ENCODE data around the gene MCHR1. TPM values are rescaled to one million over a fixed set of nuclear protein-coding genes. Genes with fewer than 3 reads are reported as not detected.

The MCHR1 gene
- total and polyA plus RNA-seq, 2 of the 13 experiments (the other 11 are each of a cell fraction or from before 2014, with no cell fraction given), result 0.40 to 0.83 TPM

- H4K20me1 ChIP-seq (ENCODE audit: insufficient read depth, low read length), result no peaks in the 10 kb centered on the region
- intact Hi-C loops (cut with micrococcal nuclease; ENCODE audit: unreplicated experiment) (no loop called here), in situ Hi-C loops (cut with HindIII; ENCODE audit: extremely low pct_ligation_motif_present, low pct_unique_long_range_greater_than_20kb) (no loop called here)
- BruUV-seq (replicated peaks), result no TSS peak
- H2AFZ ChIP-seq (ENCODE audit: low read length), result no peak overlapping the region
- no peak for FAIRE-seq
- ATAC-seq, result no peak
- no peaks in the 10 kb centered on the region for H3K9me3 ChIP-seq (ENCODE audit: low read length)
- H3K4me3 ChIP-seq (replicated peaks in 1 of 3; ENCODE audit: insufficient read depth in 1 of 3, low read depth in 2 of 3, low read length in 3 of 3), result no peak overlapping the region
- no peak for TF ChIP-seq SRSF9 (IDR thresholded peaks at IDR 0.05; ENCODE audit: borderline replicate concordance, insufficient read depth, low read depth, low read length, poor library complexity, severe bottlenecking)
- no peak for TF ChIP-seq ZNF749 (CRISPR knock-in tag; IDR thresholded peaks at IDR 0.05; ENCODE audit: borderline replicate concordance)
- no peak for TF ChIP-seq NFE2 (CRISPR knock-in tag; IDR thresholded peaks at IDR 0.05)
- TF ChIP-seq CCDC6 (CRISPR knock-in tag; IDR thresholded peaks at IDR 0.05), result no peak
- no peak for TF ChIP-seq ZNF709 (CRISPR knock-in tag; IDR thresholded peaks at IDR 0.05)
- TF ChIP-seq ATF6 (CRISPR knock-in tag; conservative IDR thresholded peaks at IDR 0.05), result no peak
- TF ChIP-seq ZNF589 (CRISPR knock-in tag; conservative IDR thresholded peaks at IDR 0.05), result no peak
- TF ChIP-seq SOX6 (IDR thresholded peaks at IDR 0.05), result no peak
- no peak for TF ChIP-seq SOX6 (CRISPR knock-in tag; IDR thresholded peaks at IDR 0.05)
- ChIA-PET POLR2A (interaction anchor here (1.2 kb wide), 1 partner anchor 15 kb away, joined by 3 read pairs; no protein-coding TSS in a partner anchor), CTCF (ENCODE audit: low intra/inter-chr PET ratio, low total read pairs) (no interaction called here)
- no peak for DNase-seq (ENCODE audit: low spot score)
- no peak overlapping the region for H3K27ac ChIP-seq (ENCODE audit: extremely low read length, insufficient read depth, low read length)
- H3K4me2 ChIP-seq (ENCODE audit: low read depth, low read length), result no peak overlapping the region
- H3K79me2 ChIP-seq (ENCODE audit: insufficient read depth, low read length), result no peaks in the 10 kb centered on the region
- H3K27me3 ChIP-seq (ENCODE audit: control insufficient read depth in 1 of 2, insufficient read depth in 2 of 2, low read length in 2 of 2), result no peaks in the 10 kb centered on the region; a peak in 1 of 5 replicates
- 87% methylated on average over 6 of the region's 6 CpGs for WGBS (ENCODE audit: low lambda C conversion rate)
- no peaks in the 10 kb centered on the region for H3K36me3 ChIP-seq (replicated peaks in 1 of 2; ENCODE audit: control insufficient read depth in 1 of 2, insufficient read depth in 2 of 2, low read length in 2 of 2)
- no peak overlapping the region for H3K9ac ChIP-seq (ENCODE audit: insufficient read depth, low read depth, low read length)
- peaks cover 23% of the 10 kb centered on the region for H3K4me1 ChIP-seq (ENCODE audit: insufficient read depth, low read length)
These were observed 50.0 kb downstream of the MCHR1 start for GRCh38 chr22:40729284-40729683.

Other genes with a start within 250 kb of the MCHR1 start
- gene MRTFA, start 42.8 kb upstream of the MCHR1 start, total RNA-seq (2016; rRNA removed; fragmentation: Illumina TruSeq; extraction: Trizol), result 8.2 and 9.9 TPM in 2 replicates
- gene MRTFA, start 42.8 kb upstream of the MCHR1 start, polyA plus RNA-seq (2011; rRNA removed), result 2.4 TPM in 2 replicates
- 24.0 and 27.9 TPM in 2 replicates for gene SLC25A17, start 139.9 kb downstream of the MCHR1 start, total RNA-seq (2016; rRNA removed; fragmentation: Illumina TruSeq; extraction: Trizol)
- gene SLC25A17, start 139.9 kb downstream of the MCHR1 start, polyA plus RNA-seq (2011; rRNA removed), result 12.6 and 15.7 TPM in 2 replicates
- 274 and 393 TPM in 2 replicates for gene ST13, start 177.2 kb downstream of the MCHR1 start, total RNA-seq (2016; rRNA removed; fragmentation: Illumina TruSeq; extraction: Trizol)
- gene ST13, start 177.2 kb downstream of the MCHR1 start, polyA plus RNA-seq (2011; rRNA removed), result 104 and 110 TPM in 2 replicates
- 10.3 and 15.9 TPM in 2 replicates for gene XPNPEP3, start 177.7 kb downstream of the MCHR1 start, total RNA-seq (2016; rRNA removed; fragmentation: Illumina TruSeq; extraction: Trizol)
- gene XPNPEP3, start 177.7 kb downstream of the MCHR1 start, polyA plus RNA-seq (2011; rRNA removed), result 11.4 and 14.0 TPM in 2 replicates
- gene DNAJB7, start 182.6 kb downstream of the MCHR1 start, total RNA-seq (2016; rRNA removed; fragmentation: Illumina TruSeq; extraction: Trizol), result not detected in 2 replicates
- gene DNAJB7, start 182.6 kb downstream of the MCHR1 start, polyA plus RNA-seq (2011; rRNA removed), result not detected in 2 replicates

Measured in HepG2 (cell line).